Stimulated activated CD8-positive, alpha-beta memory T cell treated with anti-CD3 and anti-CD28 coated beads, Interleukin-7, amount 100 ng/mL, for 48 hours (primary cell): ENCODE measurements around the gene NME2.

Source experiments
- DNase-seq, 2 donors: peaks; one replicate each; pipeline ENCODE4 v3.0.0-alpha.2; 2020; ENCODE audit warnings: low read depth in 1 of 2; ENCODE audit errors: extremely low read depth in 1 of 2

The NME2 gene

GRCh38 chr17:51200295-51200694 lies 34.1 kb downstream of the NME2 start:
- DNase-seq = no peak

- no peak for DNase-seq
Observed at GRCh38 chr17:51200846-51201245, 34.6 kb downstream of the NME2 start.

GRCh38 chr17:51203838-51204237 lies 37.6 kb downstream of the NME2 start:
- DNase-seq = no peak

GRCh38 chr17:51214920-51215319 lies 48.7 kb downstream of the NME2 start:
- no peak for DNase-seq

GRCh38 chr17:51217946-51218345 lies 51.7 kb downstream of the NME2 start:
- DNase-seq = no peak

GRCh38 chr17:51221322-51221721 lies 55.1 kb downstream of the NME2 start:
- DNase-seq = no peak
